GM12864 (cell line): Measurements from ENCODE around the gene TMEM39B.
"Not testable (repeated sequence)": the region's sequence is repeated elsewhere in the genome, so short reads cannot be mapped to it uniquely, and the experiment has no call there.

Experiments
- DNase-seq: peaks from one replicate; pipeline ENCODE4 v3.0.0-alpha.2; 2011; ENCODE audit warnings: low read depth
- H3K4me3 ChIP-seq: 2 replicates; pipeline ENCODE4 v1.5.1; 2011; ENCODE audit warnings: mild to moderate bottlenecking, low read depth, low read length, control low read depth
- CTCF ChIP-seq: IDR thresholded peaks from 2 replicates; pipeline ENCODE4 v1.5.1; 2011; ENCODE audit warnings: low read depth, mild to moderate bottlenecking, moderate library complexity, low read length, control low read depth, inconsistent platforms; ENCODE audit errors: missing control alignments

The TMEM39B gene

GRCh38 chr1:32052887-32053286 is 19.9 kb upstream of the TMEM39B start:
- no peak for TF ChIP-seq CTCF
- H3K4me3 ChIP-seq = no peak overlapping the region
- no peak for DNase-seq

GRCh38 chr1:32055416-32055815 is 17.3 kb upstream of the TMEM39B start:
- TF ChIP-seq CTCF = no peak

GRCh38 chr1:32056598-32056997 is 16.1 kb upstream of the TMEM39B start:
- no peak for DNase-seq
- H3K4me3 ChIP-seq = no peak overlapping the region
- no peak for TF ChIP-seq CTCF

More at GRCh38 chr1:32055416-32055815, 17.3 kb upstream of the TMEM39B start:
- no peak for DNase-seq
- no peak overlapping the region for H3K4me3 ChIP-seq

GRCh38 chr1:32060914-32061313 is 11.8 kb upstream of the TMEM39B start:
- no peak for DNase-seq
- H3K4me3 ChIP-seq = no peak overlapping the region
- no peak for TF ChIP-seq CTCF

- H3K4me3 ChIP-seq = no peak overlapping the region
- TF ChIP-seq CTCF = no peak
- DNase-seq = no peak
Measured at GRCh38 chr1:32062867-32063230, 9.9 kb upstream of the TMEM39B start.

- H3K4me3 ChIP-seq = no peak overlapping the region
- peak; percentile 58 for TF ChIP-seq CTCF
- DNase-seq = no peak
Measured at GRCh38 chr1:32063261-32063681, 9.5 kb upstream of the TMEM39B start.

- not testable (repeated sequence) for H3K4me3 ChIP-seq, DNase-seq
Measured at GRCh38 chr1:32065613-32066488, 6.9 kb upstream of the TMEM39B start.
